ENCODE measurements around the gene SNU13. TPM values are rescaled to one million over a fixed set of nuclear protein-coding genes. Genes with fewer than 3 reads are reported as not detected.
"Not testable (repeated sequence)": the region's sequence is repeated elsewhere in the genome, so short reads cannot be mapped to it uniquely, and the experiment has no call there.

Gene SNU13
- total and polyA plus RNA-seq, 9 donors, result 99.8 to 130 (median 116) TPM

- DNase-seq, result no peak
- H3K27me3 ChIP-seq (ENCODE audit: control insufficient read depth, insufficient read depth, low read length), result peaks cover 5% of the 10 kb centered on the region
These were observed 14.1 kb upstream of the SNU13 start for GRCh38 chr22:41702763-41703162.

GRCh38 chr22:41700108-41700364, 11.4 kb upstream of the SNU13 start:
- no peak overlapping the region for H3K4me3 ChIP-seq (ENCODE audit: low read length)
- H3K36me3 ChIP-seq (ENCODE audit: control insufficient read depth, insufficient read depth, low read length), result no peaks in the 10 kb centered on the region
- peaks cover 22% of the 10 kb centered on the region for H3K4me1 ChIP-seq (ENCODE audit: control insufficient read depth, insufficient read depth, low read length)
- no peak for DNase-seq
- H3K9me3 ChIP-seq (replicated peaks; ENCODE audit: control insufficient read depth, low read depth, low read length), result no peaks in the 10 kb centered on the region
- 94% methylated on average over 10 of the region's 16 CpGs for WGBS (ENCODE audit: insufficient coverage)
- H3K27ac ChIP-seq (ENCODE audit: low read length), result no peak overlapping the region
- H3K27me3 ChIP-seq (ENCODE audit: control insufficient read depth, insufficient read depth, low read length), result peaks cover 5% of the 10 kb centered on the region

More at GRCh38 chr22:41702763-41703162, 14.1 kb upstream of the SNU13 start:
- 90% methylated on average over 6 of the region's 9 CpGs for WGBS (ENCODE audit: insufficient coverage)
- H3K4me3 ChIP-seq (ENCODE audit: low read length), result no peak overlapping the region
- no peaks in the 10 kb centered on the region for H3K36me3 ChIP-seq (ENCODE audit: control insufficient read depth, insufficient read depth, low read length)
- no peaks in the 10 kb centered on the region for H3K9me3 ChIP-seq (replicated peaks; ENCODE audit: control insufficient read depth, low read depth, low read length)
- H3K4me1 ChIP-seq (ENCODE audit: control insufficient read depth, insufficient read depth, low read length), result peaks cover 8% of the 10 kb centered on the region
- no peak overlapping the region for H3K27ac ChIP-seq (ENCODE audit: low read length)

DNA sequence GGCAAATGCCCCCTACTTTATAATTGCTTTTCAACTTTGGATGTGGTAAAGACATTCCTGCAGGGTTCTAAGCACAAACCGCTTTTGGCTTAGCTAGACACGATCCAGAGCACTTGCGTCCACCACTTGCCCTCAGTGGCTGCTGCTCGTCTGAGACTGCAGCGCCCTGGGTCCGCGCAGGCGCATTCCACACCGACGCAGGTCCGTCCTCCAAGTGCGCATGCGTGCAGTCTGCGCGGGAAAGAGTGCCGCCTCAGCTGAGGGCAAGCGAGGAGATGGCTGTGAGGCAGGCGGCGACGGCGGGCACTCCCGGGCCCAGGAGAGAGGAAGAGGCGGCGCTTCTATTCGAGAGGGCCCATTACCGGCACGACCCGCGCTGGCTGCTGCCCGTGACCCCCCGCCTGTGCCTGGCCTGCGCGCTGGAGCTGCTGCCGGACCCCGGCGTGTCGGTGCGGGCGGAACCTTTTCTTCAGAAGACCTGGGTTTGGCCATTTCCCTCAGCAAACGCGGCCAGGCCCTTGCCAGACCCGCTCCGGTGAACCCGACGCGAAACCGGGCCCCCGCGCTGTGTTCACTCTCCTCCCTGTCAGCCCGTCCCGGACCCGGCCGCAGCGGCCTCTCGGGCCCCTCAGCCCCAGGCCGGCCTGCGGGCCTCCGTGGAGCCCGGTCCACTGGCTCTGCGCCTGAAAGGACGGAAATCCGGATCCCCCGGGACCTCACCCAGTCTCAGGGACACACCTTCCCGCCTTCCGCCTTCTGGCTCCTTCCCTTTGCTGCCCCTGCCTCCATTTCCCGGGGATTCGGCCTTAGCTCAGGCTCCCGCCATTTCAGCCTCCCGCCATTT, 10.8 kb upstream of the SNU13 start, which contains the start of gene MEI1:
Gene MEI1 (plus strand): TSS at position 240 of the 844 bp plus-strand sequence. CDS start 36 bp downstream, at position 276.
- no peak within 1 kb of the TSS for H3K4me3 ChIP-seq (ENCODE audit: low read length)

DNA sequence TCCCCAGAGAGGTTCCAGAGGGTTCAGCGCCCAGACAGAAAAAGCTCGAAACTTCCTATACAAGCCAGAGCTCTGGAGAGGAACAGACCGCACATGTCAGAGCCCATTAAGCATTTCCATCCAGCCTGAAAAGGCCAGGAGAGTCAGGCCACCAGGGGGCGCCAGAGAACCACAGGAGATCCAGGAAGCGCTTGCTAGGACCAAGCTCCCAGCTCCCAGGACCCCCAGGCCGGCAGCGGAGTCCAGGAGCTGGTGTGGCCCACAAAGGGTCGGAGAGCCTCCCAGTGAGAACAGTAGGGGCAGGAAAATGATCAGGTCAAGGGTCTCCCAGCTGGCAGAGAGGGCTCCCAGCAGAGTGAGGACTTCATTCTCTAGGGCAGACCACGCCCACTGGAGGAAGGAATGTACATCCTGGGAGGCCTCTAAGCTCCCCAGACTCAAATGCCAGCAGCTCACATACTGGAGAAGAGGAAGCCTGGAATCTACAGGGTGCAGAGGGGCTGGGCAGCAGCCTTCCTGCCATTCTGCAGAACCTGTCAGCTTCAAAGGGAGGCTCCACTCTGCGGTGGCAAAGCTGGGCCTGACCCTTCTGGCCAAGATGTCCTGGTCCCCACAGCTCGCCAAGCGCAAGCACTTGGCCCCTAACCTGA, 8.6 kb upstream of the SNU13 start:
- Histone ChIP-seq H3K4me3 (ENCODE audit: low read length) (no peak overlapping the region), H3K36me3 (ENCODE audit: control insufficient read depth, insufficient read depth, low read length) (peaks cover 15% of the 10 kb centered on the region), H3K4me1 (ENCODE audit: control insufficient read depth, insufficient read depth, low read length) (peaks cover 22% of the 10 kb centered on the region), H3K9me3 (replicated peaks; ENCODE audit: control insufficient read depth, low read depth, low read length) (no peaks in the 10 kb centered on the region), H3K27ac (ENCODE audit: low read length) (peak overlapping the region; percentile 45), H3K27me3 (ENCODE audit: control insufficient read depth, insufficient read depth, low read length) (peaks cover 5% of the 10 kb centered on the region)
- WGBS (ENCODE audit: insufficient coverage), result 32% methylated on average over 11 of the region's 12 CpGs
- peak; percentile 94 for DNase-seq

More for the DNA sequence above, 10.8 kb upstream of the SNU13 start, which contains the start of gene MEI1:
- 45% methylated on average over 69 of the region's 69 CpGs for WGBS (ENCODE audit: insufficient coverage)
- no peak within 1 kb of the TSS for H3K27ac ChIP-seq (ENCODE audit: low read length)
- DNase-seq, result peak; percentile 86
- no peaks in the 10 kb centered on the region for H3K9me3 ChIP-seq (replicated peaks; ENCODE audit: control insufficient read depth, low read depth, low read length)
- H3K4me1 ChIP-seq (ENCODE audit: control insufficient read depth, insufficient read depth, low read length), result peaks cover 22% of the 10 kb centered on the region
- H3K36me3 ChIP-seq (ENCODE audit: control insufficient read depth, insufficient read depth, low read length), result peaks cover 1% of the 10 kb centered on the region
- peaks cover 5% of the 10 kb centered on the region for H3K27me3 ChIP-seq (ENCODE audit: control insufficient read depth, insufficient read depth, low read length)

DNA sequence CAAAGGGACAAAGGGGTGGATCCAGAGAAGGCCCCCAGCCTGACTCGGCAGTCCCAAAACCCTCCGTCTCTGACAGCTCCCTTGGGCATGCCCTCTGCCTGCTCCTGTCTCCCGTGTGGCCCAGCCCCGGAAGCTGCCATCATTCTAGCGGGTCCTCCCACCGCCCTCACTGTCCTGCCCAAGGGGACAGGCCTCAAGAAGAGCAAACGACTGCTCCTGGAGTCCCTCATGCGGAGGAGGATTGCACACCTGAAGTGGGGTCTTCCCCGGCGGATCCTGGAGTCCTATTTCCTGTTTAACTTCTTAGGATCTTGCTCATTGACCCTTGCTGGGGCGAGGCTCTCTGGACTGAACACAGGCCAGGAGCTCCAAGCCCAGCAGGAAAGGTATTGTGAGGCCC, 8.0 kb upstream of the SNU13 start:
- 61% methylated on average over 11 of the region's 11 CpGs for WGBS (ENCODE audit: insufficient coverage)
- peaks cover 5% of the 10 kb centered on the region for H3K27me3 ChIP-seq (ENCODE audit: control insufficient read depth, insufficient read depth, low read length)
- no peak for DNase-seq

GRCh38 chr22:41695211-41695610, 6.5 kb upstream of the SNU13 start:
- H3K27ac ChIP-seq (ENCODE audit: low read length), result no peak overlapping the region
- H3K4me3 ChIP-seq (ENCODE audit: low read length), result no peak overlapping the region
- H3K9me3 ChIP-seq (replicated peaks; ENCODE audit: control insufficient read depth, low read depth, low read length), result no peaks in the 10 kb centered on the region
- peaks cover 4% of the 10 kb centered on the region for H3K27me3 ChIP-seq (ENCODE audit: control insufficient read depth, insufficient read depth, low read length)
- DNase-seq, result no peak
- peaks cover 15% of the 10 kb centered on the region for H3K36me3 ChIP-seq (ENCODE audit: control insufficient read depth, insufficient read depth, low read length)
- peaks cover 22% of the 10 kb centered on the region for H3K4me1 ChIP-seq (ENCODE audit: control insufficient read depth, insufficient read depth, low read length)
- 86% methylated on average over 2 of the region's 2 CpGs for WGBS (ENCODE audit: insufficient coverage)

More for the DNA sequence above, 8.0 kb upstream of the SNU13 start:
- no peak overlapping the region for H3K4me3 ChIP-seq (ENCODE audit: low read length)
- peaks cover 15% of the 10 kb centered on the region for H3K36me3 ChIP-seq (ENCODE audit: control insufficient read depth, insufficient read depth, low read length)
- no peak overlapping the region for H3K27ac ChIP-seq (ENCODE audit: low read length)
- H3K9me3 ChIP-seq (replicated peaks; ENCODE audit: control insufficient read depth, low read depth, low read length), result no peaks in the 10 kb centered on the region
- H3K4me1 ChIP-seq (ENCODE audit: control insufficient read depth, insufficient read depth, low read length), result peaks cover 22% of the 10 kb centered on the region

DNA sequence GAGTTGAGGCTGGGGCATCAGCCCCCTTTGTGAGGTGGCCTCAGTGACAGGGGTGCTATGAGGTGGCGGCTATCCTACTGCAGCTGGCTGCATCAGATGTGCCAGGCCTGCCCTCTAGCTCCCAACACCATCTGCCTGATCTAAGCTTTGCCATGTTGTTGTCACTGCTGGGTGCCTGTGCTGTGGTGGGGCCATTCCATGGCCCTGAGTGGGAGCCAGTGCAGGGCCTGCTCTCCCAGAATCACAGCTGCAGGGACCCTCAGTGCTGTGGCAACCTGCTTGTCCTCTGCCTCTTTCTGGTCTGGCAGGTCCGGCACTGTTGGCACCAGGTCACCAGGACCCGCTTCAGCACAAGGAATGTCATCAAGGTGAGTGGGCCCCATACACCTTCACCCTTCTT, 1.8 kb upstream of the SNU13 start:
- H3K27ac ChIP-seq (ENCODE audit: low read length), result no peak overlapping the region
- H3K4me3 ChIP-seq (ENCODE audit: low read length), result no peak overlapping the region
- peaks cover 5% of the 10 kb centered on the region for H3K4me1 ChIP-seq (ENCODE audit: control insufficient read depth, insufficient read depth, low read length)
- H3K36me3 ChIP-seq (ENCODE audit: control insufficient read depth, insufficient read depth, low read length), result peaks cover 15% of the 10 kb centered on the region
- H3K9me3 ChIP-seq (replicated peaks; ENCODE audit: control insufficient read depth, low read depth, low read length), result no peaks in the 10 kb centered on the region
- WGBS (ENCODE audit: insufficient coverage), result 100% methylated on average over 2 of the region's 3 CpGs
- no peaks in the 10 kb centered on the region for H3K27me3 ChIP-seq (ENCODE audit: control insufficient read depth, insufficient read depth, low read length)
- no peak for DNase-seq

DNA sequence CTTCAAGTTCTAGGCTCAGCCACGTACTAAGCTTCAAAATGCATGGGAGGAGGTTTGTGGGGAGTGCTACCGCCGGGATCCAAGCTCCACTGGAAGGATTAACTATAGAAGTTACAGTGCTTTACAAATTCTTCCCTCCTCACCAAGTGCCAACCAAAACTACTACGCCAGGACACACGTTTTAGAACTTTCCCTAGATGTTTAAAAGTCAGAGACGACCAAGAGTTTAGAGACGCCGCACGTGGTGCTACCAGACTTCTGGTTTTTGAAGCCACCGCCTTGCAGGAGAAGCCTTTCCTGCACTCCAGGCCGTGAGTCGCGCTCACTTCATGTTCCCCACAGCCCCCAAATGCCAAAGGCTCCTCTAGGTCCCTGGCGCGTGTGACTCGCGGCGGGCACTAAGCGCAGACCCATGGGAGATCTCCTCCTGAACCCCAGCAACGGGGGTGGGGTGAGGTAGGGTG, 734 bp downstream of the SNU13 start:
- Histone ChIP-seq H3K36me3 (ENCODE audit: control insufficient read depth, insufficient read depth, low read length) (no peaks in the 10 kb centered on the region), H3K4me3 (ENCODE audit: low read length) (peak overlapping the region; percentile 57), H3K27me3 (ENCODE audit: control insufficient read depth, insufficient read depth, low read length) (no peaks in the 10 kb centered on the region), H3K9me3 (replicated peaks; ENCODE audit: control insufficient read depth, low read depth, low read length) (no peaks in the 10 kb centered on the region), H3K4me1 (ENCODE audit: control insufficient read depth, insufficient read depth, low read length) (peaks cover 7% of the 10 kb centered on the region), H3K27ac (ENCODE audit: low read length) (peak overlapping the region; percentile 94)
- DNase-seq, result peak; percentile 55
- 1% methylated on average over 9 of the region's 20 CpGs for WGBS (ENCODE audit: insufficient coverage)

GRCh38 chr22:41686890-41687289, 1.8 kb downstream of the SNU13 start:
- H3K4me3 ChIP-seq (ENCODE audit: low read length), result not testable (repeated sequence)
- WGBS (ENCODE audit: insufficient coverage), result 93% methylated on average over 4 of the region's 11 CpGs

GRCh38 chr22:41684194-41684593, 4.5 kb downstream of the SNU13 start:
- no CpG with 5 or more reads among the region's 4 CpGs for WGBS (ENCODE audit: insufficient coverage)
- peaks cover 8% of the 10 kb centered on the region for H3K36me3 ChIP-seq (ENCODE audit: control insufficient read depth, insufficient read depth, low read length)

More at GRCh38 chr22:41686890-41687289, 1.8 kb downstream of the SNU13 start:
- not testable (repeated sequence) for H3K36me3 ChIP-seq (ENCODE audit: control insufficient read depth, insufficient read depth, low read length); H3K9me3 ChIP-seq (replicated peaks; ENCODE audit: control insufficient read depth, low read depth, low read length); H3K4me1 ChIP-seq (ENCODE audit: control insufficient read depth, insufficient read depth, low read length); DNase-seq; H3K27me3 ChIP-seq (ENCODE audit: control insufficient read depth, insufficient read depth, low read length); H3K27ac ChIP-seq (ENCODE audit: low read length)

More at GRCh38 chr22:41684194-41684593, 4.5 kb downstream of the SNU13 start:
- Histone ChIP-seq H3K27ac (ENCODE audit: low read length) (no peak overlapping the region), H3K9me3 (replicated peaks; ENCODE audit: control insufficient read depth, low read depth, low read length) (no peaks in the 10 kb centered on the region), H3K4me3 (ENCODE audit: low read length) (no peak overlapping the region), H3K4me1 (ENCODE audit: control insufficient read depth, insufficient read depth, low read length) (peaks cover 10% of the 10 kb centered on the region), H3K27me3 (ENCODE audit: control insufficient read depth, insufficient read depth, low read length) (no peaks in the 10 kb centered on the region)
- no peak for DNase-seq
